ENCODE measurements around the gene P3H4. TPM values are rescaled to one million over a fixed set of nuclear protein-coding genes. Genes with fewer than 3 reads are reported as not detected.

Gene P3H4
- total and polyA plus RNA-seq, 10 of the 15 experiments (the other 5 are each of a cell fraction or from before 2014, with no cell fraction given), result 0.32 to 1.1 (median 0.64) TPM; not detected in 1

DNA sequence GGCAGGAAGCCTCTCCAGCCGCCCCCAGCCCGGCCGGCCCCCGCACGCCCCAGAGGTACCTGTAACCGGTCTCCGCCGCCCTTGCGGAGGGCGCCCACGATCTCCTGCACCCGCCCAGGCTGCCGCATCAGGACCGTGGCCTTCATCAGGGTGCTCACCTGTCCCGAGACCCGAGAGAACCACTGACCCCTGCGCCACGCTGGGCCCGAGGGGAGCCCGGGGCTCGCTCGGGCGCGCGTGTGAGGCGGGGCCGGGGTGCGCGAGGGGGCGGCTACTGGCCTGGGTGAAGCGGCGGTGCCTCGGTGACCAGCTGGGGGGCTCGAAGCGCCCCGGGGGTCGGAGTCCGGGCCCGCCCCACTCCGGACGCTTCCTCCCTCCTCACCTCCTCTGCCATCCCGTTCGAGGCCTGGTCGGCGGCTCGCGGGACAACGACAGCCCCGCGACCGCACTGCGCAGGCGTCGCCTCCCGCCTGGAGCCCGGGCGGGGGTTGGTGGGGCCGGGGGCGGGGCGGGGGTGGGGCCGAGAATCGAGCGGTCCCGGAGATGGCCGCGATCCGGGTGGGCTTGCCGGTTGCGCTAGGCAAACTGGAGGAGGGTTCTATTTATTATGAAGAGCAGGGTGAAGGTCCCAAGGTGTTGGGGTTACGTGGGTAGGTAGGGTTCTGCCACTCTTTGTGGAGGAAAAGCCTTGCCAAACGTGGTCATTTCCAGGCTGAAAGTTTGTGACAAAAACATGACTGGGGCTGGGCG lies 24.2 kb upstream of the P3H4 start, which contains the start of gene NT5C3B (continued):
- TF ChIP-seq SRF (IDR thresholded peaks at IDR 0.05; ENCODE audit: low read depth in 2 of 2, low read length in 2 of 2), result peak; percentile 18 to 77; a peak in 2 of 4 replicates
- TF ChIP-seq, protein P1, sequence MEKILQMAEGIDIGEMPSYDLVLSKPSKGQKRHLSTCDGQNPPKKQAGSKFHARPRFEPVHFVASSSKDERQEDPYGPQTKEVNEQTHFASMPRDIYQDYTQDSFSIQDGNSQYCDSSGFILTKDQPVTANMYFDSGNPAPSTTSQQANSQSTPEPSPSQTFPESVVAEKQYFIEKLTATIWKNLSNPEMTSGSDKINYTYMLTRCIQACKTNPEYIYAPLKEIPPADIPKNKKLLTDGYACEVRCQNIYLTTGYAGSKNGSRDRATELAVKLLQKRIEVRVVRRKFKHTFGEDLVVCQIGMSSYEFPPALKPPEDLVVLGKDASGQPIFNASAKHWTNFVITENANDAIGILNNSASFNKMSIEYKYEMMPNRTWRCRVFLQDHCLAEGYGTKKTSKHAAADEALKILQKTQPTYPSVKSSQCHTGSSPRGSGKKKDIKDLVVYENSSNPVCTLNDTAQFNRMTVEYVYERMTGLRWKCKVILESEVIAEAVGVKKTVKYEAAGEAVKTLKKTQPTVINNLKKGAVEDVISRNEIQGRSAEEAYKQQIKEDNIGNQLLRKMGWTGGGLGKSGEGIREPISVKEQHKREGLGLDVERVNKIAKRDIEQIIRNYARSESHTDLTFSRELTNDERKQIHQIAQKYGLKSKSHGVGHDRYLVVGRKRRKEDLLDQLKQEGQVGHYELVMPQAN (conservative IDR thresholded peaks at IDR 0.05), result 0 out of 2 replicates have a peak, but pooled peaks have one; percentile 19
- peak; percentile 86 for TF ChIP-seq POLR2A (IDR thresholded peaks at IDR 0.05; ENCODE audit: low read depth, low read length)
- TF ChIP-seq DPF2 (IDR thresholded peaks at IDR 0.05), result 0 out of 2 replicates have a peak, but pooled peaks have one; percentile 21
- peak in 1 of 2 experiments; percentile 29; a peak in 1 of 4 replicates for TF ChIP-seq BHLHE40 (IDR thresholded peaks at IDR 0.05; ENCODE audit: borderline replicate concordance in 1 of 2, low read depth in 2 of 2, low read length in 1 of 2)

DNA sequence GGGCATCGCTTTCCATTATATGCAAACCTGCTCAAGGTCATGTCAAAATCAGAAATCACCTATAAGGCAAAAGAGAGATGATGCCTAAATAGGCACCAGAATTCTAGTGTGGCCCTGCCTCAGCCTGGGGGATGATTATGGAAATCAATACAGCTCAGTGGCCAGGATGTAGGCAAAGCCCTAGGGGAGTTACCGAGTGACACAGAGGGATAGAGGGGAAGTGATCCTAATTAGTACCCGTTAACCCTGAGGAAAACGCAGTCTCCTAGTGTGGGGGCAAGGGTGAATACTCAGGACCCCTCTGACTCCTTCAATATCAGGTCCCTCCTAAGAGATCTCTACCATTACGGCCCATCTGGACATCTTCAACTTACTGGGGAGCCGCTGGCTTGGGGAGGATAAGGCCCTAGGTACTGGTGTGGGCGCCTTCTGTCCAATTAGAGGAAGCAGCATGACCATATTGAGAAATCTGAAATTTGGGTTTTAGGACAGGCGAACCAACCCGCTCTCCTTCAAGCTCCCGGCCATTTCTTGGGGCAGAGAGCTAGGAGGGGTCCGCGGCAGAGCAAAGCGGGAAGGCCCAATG lies 23.6 kb upstream of the P3H4 start:
- H3K4me2 ChIP-seq (ENCODE audit: control insufficient read depth, insufficient read depth), result peak overlapping the region; percentile 95
- ChIA-PET CTCF (interaction anchor here (0.7 to 1.7 kb wide), 4 partner anchors 13 to 124 kb away, joined by 3 to 5 read pairs (median 4); partner anchors contain the start of gene P3H4), POLR2A (interaction anchor here (0.6 to 1.9 kb wide), 5 partner anchors 14 to 695 kb away, joined by 3 to 6 read pairs (median 4); partner anchors contain the start of gene KLHL11), RAD21 (ENCODE audit: unreplicated experiment) (interaction anchor here (0.6 kb wide), 1 partner anchor 29 kb away, joined by 3 read pairs; no protein-coding TSS in a partner anchor), SMC1A (ENCODE audit: uncharacterized antibody, unreplicated experiment) (interaction anchor here (0.9 to 2.0 kb wide), 5 partner anchors 8 to 48 kb away, joined by 3 to 4 read pairs (median 3); partner anchors contain the start of gene JUP)
- TF ChIP-seq CBX3 (IDR thresholded peaks at IDR 0.05; ENCODE audit: borderline replicate concordance, low read depth) (no peak), NFYB (IDR thresholded peaks at IDR 0.05; ENCODE audit: insufficient read depth, low read depth, low read length) (0 out of 2 replicates have a peak, but pooled peaks have one; percentile 30), ZBED1 (IDR thresholded peaks at IDR 0.05; ENCODE audit: borderline replicate concordance) (no peak), SRF (IDR thresholded peaks at IDR 0.05; ENCODE audit: low read depth in 2 of 2, low read length in 2 of 2) (peak; percentile 50 to 67; a peak in 3 of 4 replicates), SPI1 (IDR thresholded peaks at IDR 0.05; ENCODE audit: borderline replicate concordance, insufficient read depth, low read depth, low read length) (peak; percentile 32; the same call in 1 of the 2 replicates), ZNF217 (IDR thresholded peaks at IDR 0.05) (no peak)
- TF ChIP-seq, protein P2, sequence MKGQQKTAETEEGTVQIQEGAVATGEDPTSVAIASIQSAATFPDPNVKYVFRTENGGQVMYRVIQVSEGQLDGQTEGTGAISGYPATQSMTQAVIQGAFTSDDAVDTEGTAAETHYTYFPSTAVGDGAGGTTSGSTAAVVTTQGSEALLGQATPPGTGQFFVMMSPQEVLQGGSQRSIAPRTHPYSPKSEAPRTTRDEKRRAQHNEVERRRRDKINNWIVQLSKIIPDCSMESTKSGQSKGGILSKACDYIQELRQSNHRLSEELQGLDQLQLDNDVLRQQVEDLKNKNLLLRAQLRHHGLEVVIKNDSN (IDR thresholded peaks at IDR 0.05; ENCODE audit: borderline replicate concordance, extremely low read length, insufficient read depth, low read depth, low read length), result no peak
- in situ Hi-C loops (cut with MboI), result no loop called here
- FAIRE-seq (no peak), ATAC-seq (peak; percentile 79), DNase-seq (ENCODE audit: low read depth, low spot score) (no peak)
- H3K9me3 ChIP-seq (replicated peaks; ENCODE audit: control insufficient read depth, insufficient read depth, low read length), result no peaks in the 10 kb centered on the region
- no peaks in the 10 kb centered on the region for H3K36me3 ChIP-seq (ENCODE audit: control insufficient read depth in 2 of 2, insufficient read depth in 2 of 2, low read length in 1 of 2)
- peak overlapping the region; percentile 92 for H3K4me3 ChIP-seq
- WGBS (ENCODE audit: insufficient coverage, insufficient replicate concordance, low lambda C conversion rate, missing lambda C conversion rate), result 8% methylated on average over 13 of the region's 13 CpGs
- no peaks in the 10 kb centered on the region for H4K20me1 ChIP-seq (ENCODE audit: control insufficient read depth, insufficient read depth)
- peaks cover 9% of the 10 kb centered on the region; the same call in 1 of the 2 replicates for H3K4me1 ChIP-seq (ENCODE audit: control insufficient read depth, insufficient read depth, low read length)
- peak overlapping the region; percentile 89 for H3K9ac ChIP-seq (ENCODE audit: control insufficient read depth, insufficient read depth, low read length)
- intact Hi-C loops (cut with micrococcal nuclease; ENCODE audit: unreplicated experiment), result no loop called here
- no peaks in the 10 kb centered on the region for H3K27me3 ChIP-seq (replicated peaks in 1 of 2; ENCODE audit: control insufficient read depth in 2 of 2, insufficient read depth in 2 of 2, low read length in 1 of 2)
- TSS peak; percentile 64 for BruUV-seq (replicated peaks)
- peak overlapping the region; percentile 90 for H2AFZ ChIP-seq (ENCODE audit: control insufficient read depth, low read depth, low read length)
- peak overlapping the region; percentile 55; the same call in 1 of the 2 replicates for H3K27ac ChIP-seq (ENCODE audit: control insufficient read depth, insufficient read depth)
- H3K79me2 ChIP-seq (ENCODE audit: control insufficient read depth, insufficient read depth, low read length), result peaks cover 2% of the 10 kb centered on the region

Measured in GM12878 (cell line).